HG03442 (cell line): ENCODE data around the gene SLC37A3.

Experiments used
- ATAC-seq: cut with Tn5 transposase; IDR thresholded peaks from one replicate; pipeline ENCODE4 v1.9.1; 2021; ENCODE audit warnings: mild to moderate bottlenecking, moderate library complexity; ENCODE audit not compliant: unreplicated experiment

SLC37A3 gene

GRCh38 chr7:140402178-140402835, 4.0 kb upstream of the SLC37A3 start:
- no peak for ATAC-seq

- ATAC-seq: no peak
Measured at GRCh38 chr7:140400381-140400780, 2.1 kb upstream of the SLC37A3 start.

GRCh38 chr7:140398821-140399220, 491 bp upstream of the SLC37A3 start:
- no peak for ATAC-seq

- no peak for ATAC-seq
Measured at GRCh38 chr7:140393756-140394306, 4.5 kb downstream of the SLC37A3 start.

- ATAC-seq: no peak
Measured at GRCh38 chr7:140391634-140392033, 6.7 kb downstream of the SLC37A3 start.

GRCh38 chr7:140390466-140391190, 7.7 kb downstream of the SLC37A3 start:
- ATAC-seq: peak; percentile 73

- no peak for ATAC-seq
Measured at GRCh38 chr7:140390034-140390433, 8.3 kb downstream of the SLC37A3 start.

- ATAC-seq: no peak
Measured at GRCh38 chr7:140389445-140389844, 8.9 kb downstream of the SLC37A3 start.

- no peak for ATAC-seq
Measured at GRCh38 chr7:140384894-140385545, 13.3 kb downstream of the SLC37A3 start.

- ATAC-seq: no peak
Measured at GRCh38 chr7:140383954-140384713, 14.2 kb downstream of the SLC37A3 start.

GRCh38 chr7:140375892-140376730, 22.2 kb downstream of the SLC37A3 start:
- ATAC-seq: no peak

- ATAC-seq: no peak
Measured at GRCh38 chr7:140375323-140375722, 23.0 kb downstream of the SLC37A3 start.

GRCh38 chr7:140369294-140369693, 29.0 kb downstream of the SLC37A3 start:
- ATAC-seq: no peak

GRCh38 chr7:140367528-140367927, 30.8 kb downstream of the SLC37A3 start:
- ATAC-seq: no peak

GRCh38 chr7:140364819-140365218, 33.5 kb downstream of the SLC37A3 start:
- no peak for ATAC-seq

- ATAC-seq: no peak
Measured at GRCh38 chr7:140360697-140361229, 37.6 kb downstream of the SLC37A3 start.

GRCh38 chr7:140358412-140359051, 39.8 kb downstream of the SLC37A3 start:
- ATAC-seq: no peak

- ATAC-seq: no peak
Measured at GRCh38 chr7:140358024-140358411, 40.3 kb downstream of the SLC37A3 start.

- no peak for ATAC-seq
Measured at GRCh38 chr7:140350056-140350455, 48.3 kb downstream of the SLC37A3 start.
